ENCODE results near the gene TMPRSS2.

DNA sequence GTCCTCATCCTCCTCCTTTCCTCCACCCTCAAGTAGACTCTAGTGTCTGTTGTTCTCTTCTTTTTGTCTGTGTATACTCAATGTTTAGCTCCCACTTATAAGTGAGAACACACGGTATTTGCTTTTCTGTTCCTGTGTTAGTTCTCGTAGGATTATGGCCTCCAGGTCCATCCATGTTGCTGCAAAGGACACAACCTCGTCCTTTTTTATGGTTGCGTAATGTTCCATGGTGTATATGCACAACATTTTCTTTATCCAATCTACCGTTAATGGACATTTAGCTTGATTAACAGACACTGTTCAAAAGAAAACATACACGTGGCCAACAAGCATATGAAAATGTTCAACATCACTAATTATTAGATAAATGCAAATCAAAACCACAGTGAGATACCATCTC is 44.3 kb upstream of the TMPRSS2 start:
- TF ChIP-seq, protein P1, sequence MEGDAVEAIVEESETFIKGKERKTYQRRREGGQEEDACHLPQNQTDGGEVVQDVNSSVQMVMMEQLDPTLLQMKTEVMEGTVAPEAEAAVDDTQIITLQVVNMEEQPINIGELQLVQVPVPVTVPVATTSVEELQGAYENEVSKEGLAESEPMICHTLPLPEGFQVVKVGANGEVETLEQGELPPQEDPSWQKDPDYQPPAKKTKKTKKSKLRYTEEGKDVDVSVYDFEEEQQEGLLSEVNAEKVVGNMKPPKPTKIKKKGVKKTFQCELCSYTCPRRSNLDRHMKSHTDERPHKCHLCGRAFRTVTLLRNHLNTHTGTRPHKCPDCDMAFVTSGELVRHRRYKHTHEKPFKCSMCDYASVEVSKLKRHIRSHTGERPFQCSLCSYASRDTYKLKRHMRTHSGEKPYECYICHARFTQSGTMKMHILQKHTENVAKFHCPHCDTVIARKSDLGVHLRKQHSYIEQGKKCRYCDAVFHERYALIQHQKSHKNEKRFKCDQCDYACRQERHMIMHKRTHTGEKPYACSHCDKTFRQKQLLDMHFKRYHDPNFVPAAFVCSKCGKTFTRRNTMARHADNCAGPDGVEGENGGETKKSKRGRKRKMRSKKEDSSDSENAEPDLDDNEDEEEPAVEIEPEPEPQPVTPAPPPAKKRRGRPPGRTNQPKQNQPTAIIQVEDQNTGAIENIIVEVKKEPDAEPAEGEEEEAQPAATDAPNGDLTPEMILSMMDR (IDR thresholded peaks at IDR 0.05; ENCODE audit: extremely low read depth in 1 of 2, insufficient read depth in 1 of 2, low read depth in 1 of 2, low read length in 2 of 2): no peak
- TF ChIP-seq POLR2A (IDR thresholded peaks at IDR 0.05; ENCODE audit: low read depth, low read length) (no peak), EZH2 (IDR thresholded peaks at IDR 0.05; ENCODE audit: borderline replicate concordance, low read depth, low read length, severe bottlenecking) (no peak), MYC (IDR thresholded peaks at IDR 0.05; ENCODE audit: low read depth, low read length) (no peak), POLR2AphosphoS5 (IDR thresholded peaks at IDR 0.05; ENCODE audit: insufficient read depth, low read depth, low read length) (no peak)

Data from endothelial cell of umbilical vein (primary cell).